ENCODE data around the gene KLK7. TPM values are rescaled to one million over a fixed set of nuclear protein-coding genes. Genes with fewer than 3 reads are reported as not detected.

The KLK7 gene
- total RNA-seq, 1 experiment from 2014 or later, result 3.6 TPM

DNA sequence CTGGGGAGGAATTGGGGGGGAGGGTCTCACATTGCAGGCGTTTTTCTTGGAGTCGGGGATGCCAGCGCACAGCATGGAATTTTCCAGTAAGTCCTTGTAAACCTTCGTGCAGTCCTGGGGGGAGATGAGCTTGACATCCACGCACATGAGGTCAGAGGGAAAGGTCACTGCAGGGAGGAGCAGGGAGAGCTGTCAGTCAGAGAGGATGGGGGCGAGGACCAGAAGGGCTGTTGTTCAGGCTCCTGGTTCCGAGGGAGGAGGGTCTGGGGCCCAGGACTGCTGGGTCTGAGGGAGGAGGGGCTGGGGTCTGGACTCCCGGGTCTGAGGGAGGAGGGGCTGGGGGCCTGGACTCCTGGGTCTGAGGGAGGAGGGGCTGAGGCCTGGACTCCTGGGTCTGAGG lies 4.0 kb downstream of the KLK7 start:
- BruUV-seq (replicated peaks), result no TSS peak
- CTCF ChIA-PET, result no interaction called here
- no peak for ATAC-seq

DNA sequence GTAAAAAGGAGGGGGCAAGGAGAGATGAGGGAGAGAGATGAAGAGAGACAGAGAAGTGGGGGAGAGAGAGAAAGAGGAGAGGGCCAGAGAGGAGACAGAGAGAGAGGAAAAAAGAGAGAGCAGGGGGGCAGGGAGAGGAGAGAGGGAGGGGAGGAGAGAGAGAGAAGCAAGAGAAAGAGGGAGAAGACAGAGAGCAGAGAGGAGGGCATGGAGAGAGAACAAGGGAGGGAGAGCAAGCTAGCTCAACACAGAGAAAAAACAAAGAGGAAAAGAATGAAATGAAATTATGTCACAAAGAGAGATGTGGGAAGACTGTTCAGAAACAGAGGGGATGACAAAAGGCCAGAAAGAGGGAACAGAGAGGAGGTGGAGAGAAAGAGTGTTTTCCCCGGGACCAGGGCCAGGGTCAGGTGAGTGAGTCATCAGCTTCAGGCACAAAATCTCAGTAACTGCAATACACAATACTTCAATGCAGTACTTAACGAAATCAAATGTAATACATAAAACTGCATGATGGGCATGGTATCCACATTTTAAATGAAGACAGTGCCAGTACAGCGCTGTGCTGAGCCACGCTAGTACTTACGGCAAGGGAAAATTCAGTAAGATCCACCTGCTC lies 4.8 kb downstream of the KLK7 start:
- CTCF ChIA-PET, result interaction anchor here (1.2 kb wide), 1 partner anchor 38 kb away, joined by 4 read pairs; no protein-coding TSS in a partner anchor
- Histone ChIP-seq H3K4me2 (ENCODE audit: low read length) (peak overlapping the region; percentile 44), H3K79me2 (ENCODE audit: low read length) (no peaks in the 10 kb centered on the region), H3K9ac (ENCODE audit: low read length) (no peak overlapping the region), H2AFZ (ENCODE audit: low read length) (no peak overlapping the region), H3K9me3 (ENCODE audit: low read length) (no peaks in the 10 kb centered on the region), H3K27me3 (ENCODE audit: low read length) (no peaks in the 10 kb centered on the region), H3K9me2 (replicated peaks; ENCODE audit: low read length) (no peaks in the 10 kb centered on the region), H3K36me3 (ENCODE audit: low read depth, low read length) (no peaks in the 10 kb centered on the region), H3K4me3 (ENCODE audit: low read length) (no peak overlapping the region), H3F3A (ENCODE audit: low read length, unreplicated experiment) (peaks cover 6% of the 10 kb centered on the region), H4K20me1 (ENCODE audit: low read length) (no peaks in the 10 kb centered on the region), H3K4me1 (ENCODE audit: insufficient read depth, low read length) (peaks cover 34% of the 10 kb centered on the region), H3K27ac (ENCODE audit: low read length) (no peak overlapping the region)
- DNase-seq, result peak; percentile 66
- BruUV-seq (replicated peaks), result no TSS peak
- POLR2A ChIA-PET (ENCODE audit: unreplicated experiment), result no interaction called here
- intact Hi-C loops (cut with micrococcal nuclease), result loop anchor here (2.0 kb wide), 1 partner anchor 46 kb away; no protein-coding TSS in a partner anchor
- peak; percentile 63 for ATAC-seq
- TF ChIP-seq, protein P1, sequence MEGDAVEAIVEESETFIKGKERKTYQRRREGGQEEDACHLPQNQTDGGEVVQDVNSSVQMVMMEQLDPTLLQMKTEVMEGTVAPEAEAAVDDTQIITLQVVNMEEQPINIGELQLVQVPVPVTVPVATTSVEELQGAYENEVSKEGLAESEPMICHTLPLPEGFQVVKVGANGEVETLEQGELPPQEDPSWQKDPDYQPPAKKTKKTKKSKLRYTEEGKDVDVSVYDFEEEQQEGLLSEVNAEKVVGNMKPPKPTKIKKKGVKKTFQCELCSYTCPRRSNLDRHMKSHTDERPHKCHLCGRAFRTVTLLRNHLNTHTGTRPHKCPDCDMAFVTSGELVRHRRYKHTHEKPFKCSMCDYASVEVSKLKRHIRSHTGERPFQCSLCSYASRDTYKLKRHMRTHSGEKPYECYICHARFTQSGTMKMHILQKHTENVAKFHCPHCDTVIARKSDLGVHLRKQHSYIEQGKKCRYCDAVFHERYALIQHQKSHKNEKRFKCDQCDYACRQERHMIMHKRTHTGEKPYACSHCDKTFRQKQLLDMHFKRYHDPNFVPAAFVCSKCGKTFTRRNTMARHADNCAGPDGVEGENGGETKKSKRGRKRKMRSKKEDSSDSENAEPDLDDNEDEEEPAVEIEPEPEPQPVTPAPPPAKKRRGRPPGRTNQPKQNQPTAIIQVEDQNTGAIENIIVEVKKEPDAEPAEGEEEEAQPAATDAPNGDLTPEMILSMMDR (conservative IDR thresholded peaks at IDR 0.05; ENCODE audit: low read depth, low read length), result no peak
- no peak for TF ChIP-seq EZH2phosphoT487 (IDR thresholded peaks at IDR 0.05; ENCODE audit: borderline replicate concordance, low read length)
- no peak for TF ChIP-seq EZH2 (IDR thresholded peaks at IDR 0.05; ENCODE audit: low read length, unreplicated experiment)

More for the DNA sequence above, 4.0 kb downstream of the KLK7 start:
- Histone ChIP-seq H3K27ac (ENCODE audit: low read length) (no peak overlapping the region), H3K4me3 (ENCODE audit: low read length) (no peak overlapping the region), H3F3A (ENCODE audit: low read length, unreplicated experiment) (no peaks in the 10 kb centered on the region), H2AFZ (ENCODE audit: low read length) (no peak overlapping the region), H3K9me2 (replicated peaks; ENCODE audit: low read length) (no peaks in the 10 kb centered on the region), H3K4me2 (ENCODE audit: low read length) (peak overlapping the region; percentile 44), H3K9me3 (ENCODE audit: low read length) (no peaks in the 10 kb centered on the region), H3K27me3 (ENCODE audit: low read length) (no peaks in the 10 kb centered on the region), H3K79me2 (ENCODE audit: low read length) (no peaks in the 10 kb centered on the region), H4K20me1 (ENCODE audit: low read length) (no peaks in the 10 kb centered on the region), H3K9ac (ENCODE audit: low read length) (no peak overlapping the region), H3K4me1 (ENCODE audit: insufficient read depth, low read length) (peaks cover 28% of the 10 kb centered on the region), H3K36me3 (ENCODE audit: low read depth, low read length) (no peaks in the 10 kb centered on the region)
- intact Hi-C loops (cut with micrococcal nuclease), result loop anchor here (2.0 kb wide), 1 partner anchor 47 kb away; no protein-coding TSS in a partner anchor
- no peak for DNase-seq
- POLR2A ChIA-PET (ENCODE audit: unreplicated experiment), result no interaction called here
- TF ChIP-seq EZH2phosphoT487 (IDR thresholded peaks at IDR 0.05; ENCODE audit: borderline replicate concordance, low read length) (no peak), EZH2 (IDR thresholded peaks at IDR 0.05; ENCODE audit: low read length, unreplicated experiment) (no peak)
- TF ChIP-seq, protein P1 (conservative IDR thresholded peaks at IDR 0.05; ENCODE audit: low read depth, low read length), result no peak

DNA sequence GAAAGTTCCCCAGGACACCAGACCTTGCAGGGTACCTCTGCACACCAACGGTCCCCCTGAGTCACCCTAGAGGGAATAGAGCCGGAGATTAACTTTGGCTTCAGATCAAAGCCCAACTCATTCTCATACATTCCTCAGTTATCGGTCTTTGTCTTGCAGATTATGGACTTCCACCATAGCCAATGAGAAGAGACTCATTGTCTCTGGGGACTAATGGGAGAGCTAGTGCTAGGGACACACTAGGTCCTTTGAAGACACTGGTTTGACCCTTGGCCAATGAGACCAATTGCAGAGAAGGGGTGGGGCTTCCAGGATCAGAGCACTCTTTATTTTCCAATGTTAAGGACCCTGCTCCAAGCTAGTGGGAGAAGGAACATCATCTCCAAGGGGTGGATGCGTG lies 6.1 kb downstream of the KLK7 start:
- no peak overlapping the region for H3K9ac ChIP-seq (ENCODE audit: low read length)
- H2AFZ ChIP-seq (ENCODE audit: low read length), result no peak overlapping the region
- ATAC-seq (no peak), DNase-seq (peak; percentile 42)
- H3K27me3 ChIP-seq (ENCODE audit: low read length), result no peaks in the 10 kb centered on the region
- no peak overlapping the region for H3K4me3 ChIP-seq (ENCODE audit: low read length)
- ChIA-PET POLR2A (ENCODE audit: unreplicated experiment) (no interaction called here), CTCF (no interaction called here)
- H3K4me1 ChIP-seq (ENCODE audit: insufficient read depth, low read length), result peaks cover 40% of the 10 kb centered on the region
- H3K9me3 ChIP-seq (ENCODE audit: low read length), result no peaks in the 10 kb centered on the region
- no TSS peak for BruUV-seq (replicated peaks)
- H3K9me2 ChIP-seq (replicated peaks; ENCODE audit: low read length), result no peaks in the 10 kb centered on the region
- no peaks in the 10 kb centered on the region for H3K79me2 ChIP-seq (ENCODE audit: low read length)
- no peak overlapping the region for H3K27ac ChIP-seq (ENCODE audit: low read length)
- intact Hi-C loops (cut with micrococcal nuclease), result loop anchor here (2.0 kb wide), 1 partner anchor 45 kb away; no protein-coding TSS in a partner anchor
- no peaks in the 10 kb centered on the region for H4K20me1 ChIP-seq (ENCODE audit: low read length)
- peaks cover 8% of the 10 kb centered on the region for H3F3A ChIP-seq (ENCODE audit: low read length, unreplicated experiment)
- no peaks in the 10 kb centered on the region for H3K36me3 ChIP-seq (ENCODE audit: low read depth, low read length)
- TF ChIP-seq EZH2phosphoT487 (IDR thresholded peaks at IDR 0.05; ENCODE audit: borderline replicate concordance, low read length), result no peak
- TF ChIP-seq, protein P1 (conservative IDR thresholded peaks at IDR 0.05; ENCODE audit: low read depth, low read length), result no peak
- H3K4me2 ChIP-seq (ENCODE audit: low read length), result no peak overlapping the region

All from PC-3 (cell line).